ENCODE data around the gene ITPR2.

Gene ITPR2

DNA sequence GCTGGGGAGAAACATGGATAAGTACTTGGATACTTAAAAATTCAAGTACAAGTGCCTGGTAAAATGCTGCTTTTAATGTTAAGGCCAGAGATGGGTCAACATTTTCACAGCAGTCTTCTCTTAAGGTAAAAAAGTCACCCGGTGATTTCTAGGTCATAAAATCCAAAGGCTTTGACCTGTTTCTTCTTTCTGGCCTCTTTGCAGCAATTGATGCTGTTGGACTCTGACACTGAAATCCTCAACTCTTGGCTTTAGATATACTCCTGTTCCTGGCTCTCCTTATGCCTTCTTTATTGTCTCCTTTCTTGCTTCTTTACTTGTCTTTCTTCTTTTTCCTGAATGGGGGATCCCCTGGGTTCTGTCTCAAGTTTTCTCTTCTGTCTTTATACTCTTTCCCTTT, 448.5 kb downstream of the ITPR2 start:
- no peak for DNase-seq (ENCODE audit: extremely low read depth, low read depth)
- TF ChIP-seq, protein P1, sequence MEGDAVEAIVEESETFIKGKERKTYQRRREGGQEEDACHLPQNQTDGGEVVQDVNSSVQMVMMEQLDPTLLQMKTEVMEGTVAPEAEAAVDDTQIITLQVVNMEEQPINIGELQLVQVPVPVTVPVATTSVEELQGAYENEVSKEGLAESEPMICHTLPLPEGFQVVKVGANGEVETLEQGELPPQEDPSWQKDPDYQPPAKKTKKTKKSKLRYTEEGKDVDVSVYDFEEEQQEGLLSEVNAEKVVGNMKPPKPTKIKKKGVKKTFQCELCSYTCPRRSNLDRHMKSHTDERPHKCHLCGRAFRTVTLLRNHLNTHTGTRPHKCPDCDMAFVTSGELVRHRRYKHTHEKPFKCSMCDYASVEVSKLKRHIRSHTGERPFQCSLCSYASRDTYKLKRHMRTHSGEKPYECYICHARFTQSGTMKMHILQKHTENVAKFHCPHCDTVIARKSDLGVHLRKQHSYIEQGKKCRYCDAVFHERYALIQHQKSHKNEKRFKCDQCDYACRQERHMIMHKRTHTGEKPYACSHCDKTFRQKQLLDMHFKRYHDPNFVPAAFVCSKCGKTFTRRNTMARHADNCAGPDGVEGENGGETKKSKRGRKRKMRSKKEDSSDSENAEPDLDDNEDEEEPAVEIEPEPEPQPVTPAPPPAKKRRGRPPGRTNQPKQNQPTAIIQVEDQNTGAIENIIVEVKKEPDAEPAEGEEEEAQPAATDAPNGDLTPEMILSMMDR (IDR thresholded peaks at IDR 0.05; ENCODE audit: low read depth, low read length) = no peak

DNA sequence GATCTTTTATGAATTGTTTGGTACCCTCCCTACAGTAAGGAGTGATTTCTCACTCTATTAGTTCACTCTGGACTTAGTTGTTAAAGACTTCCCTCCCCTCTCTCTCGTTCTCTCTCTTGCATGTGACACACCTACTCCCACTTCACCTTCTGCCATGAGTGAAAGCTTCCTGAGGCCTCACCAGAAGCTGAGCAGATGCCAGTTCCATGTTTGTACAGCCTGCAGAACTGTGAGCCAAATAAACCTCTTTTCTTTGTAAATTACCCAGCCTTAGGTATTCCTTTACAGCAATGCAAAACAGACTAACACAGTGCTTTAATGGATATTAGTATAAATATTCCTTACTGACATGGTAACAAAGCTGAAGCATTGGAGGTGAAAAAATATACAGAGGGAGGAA, 450.0 kb downstream of the ITPR2 start:
- DNase-seq (ENCODE audit: extremely low read depth, low read depth) = no peak
- TF ChIP-seq, protein P1 (IDR thresholded peaks at IDR 0.05; ENCODE audit: low read depth, low read length) = no peak

DNA sequence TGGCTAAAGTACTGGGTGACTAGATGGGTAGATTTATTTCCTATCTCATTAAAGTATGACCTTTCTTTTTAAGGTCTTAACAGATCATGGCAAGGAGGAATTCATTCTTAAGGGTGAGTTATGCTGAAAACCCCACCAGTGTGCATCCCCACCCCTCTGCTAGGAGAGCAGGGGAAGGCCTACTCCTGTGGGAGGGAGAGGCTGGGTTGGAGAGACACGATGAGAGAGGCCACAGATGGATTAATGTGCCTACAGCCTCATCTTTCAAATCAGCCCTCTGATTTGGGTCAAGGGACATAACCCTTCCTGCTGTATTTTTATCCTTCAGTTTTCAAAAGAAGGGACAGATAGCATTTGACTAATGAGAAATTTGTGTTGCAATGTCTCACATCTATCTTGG, 452.1 kb downstream of the ITPR2 start:
- DNase-seq (ENCODE audit: extremely low read depth, low read depth) = no peak
- TF ChIP-seq, protein P1 (IDR thresholded peaks at IDR 0.05; ENCODE audit: low read depth, low read length) = no peak

DNA sequence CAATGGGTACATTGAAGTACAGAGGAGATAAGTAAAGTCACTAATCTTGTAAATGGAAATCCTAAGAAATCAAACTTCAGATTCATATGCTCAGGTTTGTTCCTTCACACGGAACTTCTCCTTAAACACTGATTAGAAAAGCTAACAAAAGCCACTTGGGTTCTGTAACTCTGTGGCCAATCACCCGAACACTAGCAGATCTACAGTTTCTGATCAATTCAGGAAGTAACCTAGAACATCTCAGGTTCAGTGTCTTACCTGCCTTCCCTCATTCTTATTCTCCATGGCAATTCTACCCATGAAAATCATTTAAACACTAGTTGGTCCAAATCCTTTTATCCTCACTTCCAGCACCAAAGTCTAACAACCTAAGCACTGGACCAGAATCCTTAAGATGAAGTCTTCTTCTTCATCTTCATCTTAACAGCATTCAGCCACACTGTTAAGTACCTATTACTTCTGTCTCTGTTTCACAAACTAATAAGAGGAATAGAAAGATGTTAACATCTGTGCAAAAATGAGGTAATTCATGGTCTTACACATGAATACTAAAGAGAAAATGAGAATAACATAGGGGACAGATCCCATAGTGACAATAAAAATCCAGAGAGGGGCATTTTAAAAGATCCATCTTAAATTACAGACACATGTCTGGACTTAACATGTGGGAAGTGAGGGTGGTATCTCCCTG, 453.1 kb downstream of the ITPR2 start:
- DNase-seq (ENCODE audit: extremely low read depth, low read depth) = no peak
- TF ChIP-seq, protein P1 (IDR thresholded peaks at IDR 0.05; ENCODE audit: low read depth, low read length) = no peak

DNA sequence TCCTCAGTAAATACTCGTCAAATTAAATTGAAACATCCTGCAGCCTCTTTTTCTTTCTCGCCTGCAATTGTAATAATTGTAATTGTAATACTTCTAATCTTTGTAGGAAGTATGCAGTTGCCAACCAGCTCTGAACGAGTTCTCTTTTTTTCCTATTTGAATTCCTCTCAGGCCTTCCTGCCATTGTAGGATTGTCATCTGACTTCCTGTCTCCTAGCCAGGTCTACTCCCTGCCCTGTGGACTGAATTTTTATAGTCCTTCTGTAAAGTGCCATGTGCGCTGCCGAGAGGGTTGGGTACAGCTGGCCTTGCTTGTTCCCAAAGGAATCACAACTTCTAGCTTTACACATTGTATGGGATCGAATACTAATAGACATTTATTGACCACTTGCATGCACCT, 454.3 kb downstream of the ITPR2 start:
- DNase-seq (ENCODE audit: extremely low read depth, low read depth) = no peak
- TF ChIP-seq, protein P1 (IDR thresholded peaks at IDR 0.05; ENCODE audit: low read depth, low read length) = no peak

DNA sequence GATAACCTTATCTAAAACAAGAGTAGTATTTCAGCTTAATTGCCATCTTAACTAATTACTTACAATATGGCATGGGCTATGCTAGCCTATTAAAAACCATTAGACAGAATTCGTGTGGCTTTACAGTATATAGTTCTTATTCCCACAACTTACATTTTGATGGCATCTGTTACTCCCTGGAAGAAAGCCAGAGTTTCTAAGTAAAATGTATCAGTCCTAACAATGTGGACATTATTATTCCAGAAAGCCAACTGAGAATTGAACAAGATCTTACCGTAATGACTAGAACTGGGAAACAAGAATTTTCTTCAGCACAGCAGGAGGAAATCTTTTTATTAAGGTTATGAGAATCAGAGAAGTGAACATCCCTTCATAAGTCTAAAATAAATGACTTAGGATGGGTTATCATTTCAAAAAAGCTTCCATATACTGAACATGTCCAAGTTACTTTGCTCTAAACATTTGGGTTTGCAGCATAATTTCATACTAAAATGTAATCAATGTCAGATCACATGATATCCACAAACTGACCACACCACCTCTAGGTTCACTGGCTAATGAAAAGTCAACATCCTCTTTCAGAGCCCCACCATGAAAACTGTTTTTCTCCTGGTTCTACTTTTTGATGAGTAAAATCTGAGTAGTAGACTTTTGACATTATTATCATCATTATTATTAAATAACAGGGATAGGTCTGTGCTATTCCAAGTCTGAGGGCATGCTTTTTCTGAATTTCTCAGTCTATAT, 457.9 kb downstream of the ITPR2 start:
- DNase-seq (ENCODE audit: extremely low read depth, low read depth) = no peak

More for the DNA sequence above, 457.9 kb downstream of the ITPR2 start:
- TF ChIP-seq, protein P1 (IDR thresholded peaks at IDR 0.05; ENCODE audit: low read depth, low read length) = no peak
